K562 (cell line): ENCODE results near the gene LY6G6D. TPM values are rescaled to one million over a fixed set of nuclear protein-coding genes. Genes with fewer than 3 reads are reported as not detected.

Source experiments
- DNMT1 ChIP-seq: fragments of 450-650 bp; IDR thresholded peaks from 2 replicates; pipeline ENCODE4 v1.6.1; 2016; ENCODE audit warnings: antibody characterized with exemption, mild to moderate bottlenecking
- FOXO4 ChIP-seq: fragments of 450-650 bp; formaldehyde crosslinking; IDR thresholded peaks from 2 replicates; pipeline ENCODE4 v1.4.0; 2020; ENCODE audit warnings: mild to moderate bottlenecking, moderate library complexity
- MTA3 ChIP-seq: fragments of 450-650 bp; formaldehyde crosslinking; IDR thresholded peaks from 2 replicates; pipeline ENCODE4 v1.6.1; 2017; ENCODE audit warnings: mild to moderate bottlenecking, borderline replicate concordance
- PHF20 ChIP-seq: fragments of 450-650 bp; IDR thresholded peaks from 2 replicates; pipeline ENCODE4 v1.6.1; 2018; ENCODE audit not compliant: partially characterized antibody
- RBM15 ChIP-seq: fragments of 200-400 bp; formaldehyde crosslinking; IDR thresholded peaks from 2 replicates; pipeline ENCODE4 v1.6.1; 2018; ENCODE audit warnings: mild to moderate bottlenecking, low read length, moderate library complexity; ENCODE audit not compliant: insufficient read depth
- THRB ChIP-seq: fragments of 450-650 bp; formaldehyde crosslinking; conservative IDR thresholded peaks from 2 replicates; pipeline ENCODE4 v1.4.0; 2022; ENCODE audit warnings: mild to moderate bottlenecking, missing genetic modification characterization
- YY1 ChIP-seq, 3 experiments: IDR thresholded peaks; 2 replicates each; pipeline ENCODE4 v1.6.1; 2011; ENCODE audit warnings: low read length in 2 of 3, mild to moderate bottlenecking in 2 of 3, moderate library complexity in 2 of 3, borderline replicate concordance in 1 of 3, control low read depth in 1 of 3, low read depth in 1 of 3; ENCODE audit not compliant: insufficient read depth in 3 of 3, insufficient replicate concordance in 2 of 3, control insufficient read depth in 1 of 3, insufficient read length in 1 of 3; ENCODE audit errors: extremely low read depth in 1 of 3
- ZBED1 ChIP-seq: IDR thresholded peaks from 2 replicates; pipeline ENCODE4 v1.6.1; 2014
- ZBTB1 ChIP-seq: sonication (generic); formaldehyde crosslinking; IDR thresholded peaks from 2 replicates; pipeline ENCODE4 v1.8.1; 2023; ENCODE audit warnings: missing genetic modification reagents, low read depth, mild to moderate bottlenecking, borderline replicate concordance
- ZNF717 ChIP-seq: fragments of 250-450 bp; sonication (Bioruptor Pico); IDR thresholded peaks from 2 replicates; pipeline ENCODE4 v1.5.0; 2021
- polyA plus RNA-seq, 8 experiments: library from polyadenylated mRNA; depleted of rRNA in 4 of 8; stranded (reverse) in 5 of 8; unstranded in 3 of 8; fragments of >200 nt; fragmentation: Nextera tagmentation in 2 of 8; fragmentation: Illumina TruSeq in 1 of 8; extraction: Ambion mirVana in 2 of 8; extraction: Trizol in 1 of 8; gene quantifications; 2 replicates each; pipeline versions ENCODE4 v1.2.1 to v1.2.3, GENCODE V29; 2011 to 2014; ENCODE audit warnings: inconsistent platforms in 1 of 8, missing spikeins in 1 of 8
- total RNA-seq, 7 experiments: library from RNA; depleted of rRNA in 6 of 7; stranded (reverse); fragments of >200 nt in 6 of 7; fragmentation: Illumina TruSeq in 2 of 7; extraction: Trizol in 2 of 7; gene quantifications; 2 replicates each; pipeline versions ENCODE4 v1.2.1 to v1.2.3, GENCODE V29; 2011 to 2021; ENCODE audit warnings: low replicate concordance in 1 of 7
- TF ChIP-seq, protein P1 (sequence below), 2 experiments: fragments of 450-650 bp in 1 of 2; sonication (generic) in 1 of 2; formaldehyde crosslinking in 1 of 2; IDR thresholded peaks; 2 replicates each; pipeline versions ENCODE4 v1.7.1 to v1.9.0; 2016 to 2022; ENCODE audit warnings: inconsistent platforms in 1 of 2, mild to moderate bottlenecking in 1 of 2, missing genetic modification reagents in 1 of 2
- TF ChIP-seq, protein P2 (sequence below): sonication (generic); formaldehyde crosslinking; IDR thresholded peaks from 2 replicates; pipeline ENCODE4 v1.8.1; 2022; ENCODE audit warnings: missing genetic modification reagents

Gene LY6G6D
- total and polyA plus RNA-seq, 9 of the 15 experiments (the other 6 are each of a cell fraction or from before 2014, with no cell fraction given): 0.30 to 0.38 TPM; not detected in 7

- TF ChIP-seq, protein P1, sequence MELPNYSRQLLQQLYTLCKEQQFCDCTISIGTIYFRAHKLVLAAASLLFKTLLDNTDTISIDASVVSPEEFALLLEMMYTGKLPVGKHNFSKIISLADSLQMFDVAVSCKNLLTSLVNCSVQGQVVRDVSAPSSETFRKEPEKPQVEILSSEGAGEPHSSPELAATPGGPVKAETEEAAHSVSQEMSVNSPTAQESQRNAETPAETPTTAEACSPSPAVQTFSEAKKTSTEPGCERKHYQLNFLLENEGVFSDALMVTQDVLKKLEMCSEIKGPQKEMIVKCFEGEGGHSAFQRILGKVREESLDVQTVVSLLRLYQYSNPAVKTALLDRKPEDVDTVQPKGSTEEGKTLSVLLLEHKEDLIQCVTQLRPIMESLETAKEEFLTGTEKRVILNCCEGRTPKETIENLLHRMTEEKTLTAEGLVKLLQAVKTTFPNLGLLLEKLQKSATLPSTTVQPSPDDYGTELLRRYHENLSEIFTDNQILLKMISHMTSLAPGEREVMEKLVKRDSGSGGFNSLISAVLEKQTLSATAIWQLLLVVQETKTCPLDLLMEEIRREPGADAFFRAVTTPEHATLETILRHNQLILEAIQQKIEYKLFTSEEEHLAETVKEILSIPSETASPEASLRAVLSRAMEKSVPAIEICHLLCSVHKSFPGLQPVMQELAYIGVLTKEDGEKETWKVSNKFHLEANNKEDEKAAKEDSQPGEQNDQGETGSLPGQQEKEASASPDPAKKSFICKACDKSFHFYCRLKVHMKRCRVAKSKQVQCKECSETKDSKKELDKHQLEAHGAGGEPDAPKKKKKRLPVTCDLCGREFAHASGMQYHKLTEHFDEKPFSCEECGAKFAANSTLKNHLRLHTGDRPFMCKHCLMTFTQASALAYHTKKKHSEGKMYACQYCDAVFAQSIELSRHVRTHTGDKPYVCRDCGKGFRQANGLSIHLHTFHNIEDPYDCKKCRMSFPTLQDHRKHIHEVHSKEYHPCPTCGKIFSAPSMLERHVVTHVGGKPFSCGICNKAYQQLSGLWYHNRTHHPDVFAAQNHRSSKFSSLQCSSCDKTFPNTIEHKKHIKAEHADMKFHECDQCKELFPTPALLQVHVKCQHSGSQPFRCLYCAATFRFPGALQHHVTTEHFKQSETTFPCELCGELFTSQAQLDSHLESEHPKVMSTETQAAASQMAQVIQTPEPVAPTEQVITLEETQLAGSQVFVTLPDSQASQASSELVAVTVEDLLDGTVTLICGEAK (IDR thresholded peaks at IDR 0.05): no peak
- TF ChIP-seq, protein P1 (CRISPR knock-in tag; IDR thresholded peaks at IDR 0.05): no peak
- peak; percentile 70; the same call in 1 of the 2 replicates for TF ChIP-seq ZNF717
- no peak for TF ChIP-seq YY1 (IDR thresholded peaks at IDR 0.05; ENCODE audit: borderline replicate concordance in 1 of 3, control insufficient read depth in 1 of 3, extremely low read depth in 1 of 3, insufficient read depth in 3 of 3, insufficient read length in 1 of 3, insufficient replicate concordance in 2 of 3, low read depth in 1 of 3, low read length in 2 of 3)
- no peak for TF ChIP-seq RBM15
- no peak; the same call in 1 of the 2 replicates for TF ChIP-seq THRB
- no peak for TF ChIP-seq PHF20
- no peak for TF ChIP-seq MTA3
- TF ChIP-seq DNMT1: no peak
- no peak for TF ChIP-seq ZBED1
- TF ChIP-seq ZBTB1 (CRISPR knock-in tag): no peak
- TF ChIP-seq, protein P2, sequence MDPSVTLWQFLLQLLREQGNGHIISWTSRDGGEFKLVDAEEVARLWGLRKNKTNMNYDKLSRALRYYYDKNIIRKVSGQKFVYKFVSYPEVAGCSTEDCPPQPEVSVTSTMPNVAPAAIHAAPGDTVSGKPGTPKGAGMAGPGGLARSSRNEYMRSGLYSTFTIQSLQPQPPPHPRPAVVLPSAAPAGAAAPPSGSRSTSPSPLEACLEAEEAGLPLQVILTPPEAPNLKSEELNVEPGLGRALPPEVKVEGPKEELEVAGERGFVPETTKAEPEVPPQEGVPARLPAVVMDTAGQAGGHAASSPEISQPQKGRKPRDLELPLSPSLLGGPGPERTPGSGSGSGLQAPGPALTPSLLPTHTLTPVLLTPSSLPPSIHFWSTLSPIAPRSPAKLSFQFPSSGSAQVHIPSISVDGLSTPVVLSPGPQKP (CRISPR knock-in tag): no peak
- TF ChIP-seq FOXO4: no peak
These were observed 25.5 kb downstream of the LY6G6D start (continued) for GRCh38 chr6:31740397-31741223.
